GM12874 (cell line): ENCODE data around the gene GGCT.

Experiments used
- CTCF ChIP-seq: IDR thresholded peaks from 2 replicates; pipeline ENCODE4 v1.5.1; 2011; ENCODE audit warnings: low read depth, mild to moderate bottlenecking, control low read depth, low read length, moderate library complexity; ENCODE audit not compliant: insufficient read depth

GGCT gene

GRCh38 chr7:30545791-30546555 is 41.3 kb upstream of the GGCT start:
- no peak for TF ChIP-seq CTCF

GRCh38 chr7:30543813-30544525 is 39.3 kb upstream of the GGCT start:
- no peak for TF ChIP-seq CTCF

GRCh38 chr7:30533886-30534285 is 29.3 kb upstream of the GGCT start:
- no peak for TF ChIP-seq CTCF

- TF ChIP-seq CTCF: no peak
Measured at GRCh38 chr7:30531286-30531685, 26.7 kb upstream of the GGCT start.

- no peak for TF ChIP-seq CTCF
Measured at GRCh38 chr7:30530373-30530772, 25.7 kb upstream of the GGCT start.

GRCh38 chr7:30528779-30529178 is 24.1 kb upstream of the GGCT start:
- TF ChIP-seq CTCF: no peak

GRCh38 chr7:30526163-30526562 is 21.5 kb upstream of the GGCT start:
- TF ChIP-seq CTCF: no peak
